ENCODE results near the gene DGKG.

DGKG gene

GRCh38 chr3:186109897-186110803 lies 251.9 kb downstream of the DGKG start:
- peak; percentile 56 for DNase-seq (ENCODE audit: low read depth)

- peak; percentile 100 for DNase-seq (ENCODE audit: low read depth)
These were observed 252.8 kb downstream of the DGKG start, which contains the start of gene ETV5 for GRCh38 chr3:186108941-186109865. ETV5 (minus strand) TSS chr3:186109089; CDS start chr3:186105868, 3,221 bp downstream.

GRCh38 chr3:186108106-186108940 lies 253.7 kb downstream of the DGKG start:
- DNase-seq (ENCODE audit: low read depth) = peak; percentile 61

GRCh38 chr3:186107215-186108105 lies 254.6 kb downstream of the DGKG start:
- DNase-seq (ENCODE audit: low read depth) = peak; percentile 43

GRCh38 chr3:186105543-186105942 lies 256.5 kb downstream of the DGKG start:
- DNase-seq (ENCODE audit: low read depth) = no peak

- DNase-seq (ENCODE audit: low read depth) = no peak
These were observed 259.3 kb downstream of the DGKG start for GRCh38 chr3:186102687-186103086.

- no peak for DNase-seq (ENCODE audit: low read depth)
These were observed 261.6 kb downstream of the DGKG start for GRCh38 chr3:186100398-186100797.

- peak; percentile 60 for DNase-seq (ENCODE audit: low read depth)
These were observed 262.9 kb downstream of the DGKG start for GRCh38 chr3:186099178-186099577.

GRCh38 chr3:186098740-186099139 lies 263.3 kb downstream of the DGKG start:
- no peak for DNase-seq (ENCODE audit: low read depth)

- peak; percentile 60 for DNase-seq (ENCODE audit: low read depth)
These were observed 264.2 kb downstream of the DGKG start for GRCh38 chr3:186097663-186098451.

GRCh38 chr3:186097317-186097662 lies 264.7 kb downstream of the DGKG start:
- no peak for DNase-seq (ENCODE audit: low read depth)

Data from amniotic epithelial cell (primary cell).